HG02840 (cell line): Measurements from ENCODE around the gene COL11A1.
"Not testable (repeated sequence)": the region's sequence is repeated elsewhere in the genome, so short reads cannot be mapped to it uniquely, and the experiment has no call there.

Experiments
- ATAC-seq: cut with Tn5 transposase; IDR thresholded peaks from one replicate; pipeline ENCODE4 v1.9.1; 2021; ENCODE audit warnings: mild to moderate bottlenecking, moderate library complexity, moderate number of reproducible peaks; ENCODE audit not compliant: unreplicated experiment, low FRiP score

COL11A1 gene

DNA sequence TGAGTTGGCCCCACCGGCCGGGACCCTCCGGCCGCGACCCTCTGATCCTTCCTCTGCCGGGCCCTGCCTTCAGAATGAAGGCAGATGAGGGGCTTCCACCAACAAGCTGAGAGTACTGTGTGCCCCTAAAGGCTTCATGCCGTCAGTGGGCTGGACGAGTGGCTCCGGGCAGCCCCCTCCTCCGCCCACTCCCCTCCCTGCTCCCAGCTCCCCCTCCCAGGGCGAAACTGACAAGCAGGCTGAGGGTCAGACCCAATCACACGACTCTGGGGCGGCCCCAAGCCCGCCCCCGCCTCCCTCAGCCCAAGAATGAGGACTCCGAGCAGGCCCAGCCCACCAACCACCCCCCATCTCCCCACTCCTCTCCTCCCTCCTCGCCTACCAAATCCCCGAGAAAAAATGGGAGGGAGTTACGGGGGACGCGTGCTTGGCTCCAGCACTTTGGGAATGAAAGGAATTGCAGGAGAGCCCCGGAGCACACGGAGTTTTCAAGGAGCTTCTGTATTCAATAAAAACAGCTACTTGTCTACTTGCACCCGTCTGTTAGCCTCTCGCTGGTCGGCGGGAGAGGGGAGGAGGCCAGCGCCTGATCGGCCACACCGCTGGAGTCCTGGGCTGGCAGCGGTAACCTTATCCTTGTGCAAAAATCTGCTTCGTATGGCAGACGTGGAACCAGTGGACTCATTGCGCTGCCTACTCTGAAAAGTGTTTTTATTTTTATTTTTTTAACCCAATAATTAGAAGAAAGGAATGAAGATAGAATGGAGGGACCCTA is at the start of gene COL11A1:
Gene COL11A1 (minus strand): TSS at position 147 of the 775 bp plus-strand sequence. CDS start 344 bp downstream, outside the sequence.
- no peak for ATAC-seq

DNA sequence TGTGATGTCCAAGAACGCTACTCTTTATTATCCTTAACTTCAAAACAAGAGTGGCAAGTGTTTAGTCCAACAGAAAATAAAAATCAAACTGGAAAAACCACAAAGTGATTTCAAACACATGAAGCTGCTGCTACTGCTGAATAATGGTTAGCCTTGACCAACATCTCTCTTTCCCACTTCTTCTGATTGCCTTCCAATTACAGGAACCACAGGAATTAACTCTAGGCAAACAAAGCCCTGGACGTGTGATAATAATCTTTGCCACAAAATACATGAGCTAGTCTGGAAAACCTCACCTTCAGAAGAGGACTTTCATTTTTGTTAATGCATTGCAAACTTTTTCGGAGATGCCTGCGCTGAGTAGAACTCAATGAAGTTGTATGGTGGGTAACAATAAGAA is 48.6 kb upstream of the COL11A1 start:
- ATAC-seq = no peak

DNA sequence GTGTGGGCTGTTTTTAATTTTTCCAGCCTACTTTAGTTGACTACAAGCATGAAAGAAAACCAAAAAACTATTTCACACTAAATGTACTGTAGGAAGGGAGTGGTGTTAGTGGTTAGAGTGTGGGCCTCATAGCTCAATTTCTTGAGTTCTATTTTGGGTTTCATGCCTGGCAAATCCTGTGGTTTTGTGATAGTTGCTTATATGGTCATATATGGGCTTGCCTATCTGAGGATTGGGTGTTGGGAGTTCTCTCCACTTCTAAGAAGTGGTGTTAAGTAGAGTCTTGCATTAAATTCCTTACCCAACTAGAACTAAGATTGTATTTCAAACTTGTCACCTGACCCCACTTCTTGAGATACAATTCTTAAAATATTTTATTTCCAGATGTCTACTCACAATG is 37.8 kb upstream of the COL11A1 start:
- ATAC-seq = no peak

DNA sequence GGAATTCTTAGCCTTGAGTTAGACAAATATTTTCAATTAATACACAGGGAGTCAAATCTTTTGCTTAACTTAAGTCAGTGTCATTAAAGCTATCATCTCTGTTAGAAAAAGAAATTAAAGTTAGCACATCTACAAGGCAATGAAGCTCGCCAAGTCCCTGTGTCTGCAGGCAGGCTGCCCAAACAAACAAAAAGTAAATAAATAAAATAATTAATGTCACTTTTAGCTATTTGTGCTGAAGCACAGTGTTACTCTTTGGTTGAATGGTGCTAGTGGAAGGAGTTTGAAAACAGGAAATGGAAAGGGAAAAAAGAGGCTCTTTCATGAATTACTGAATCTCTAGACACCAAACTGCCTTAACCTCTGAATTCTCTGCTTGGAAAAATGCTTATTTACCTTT is 37.1 kb upstream of the COL11A1 start:
- ATAC-seq = no peak

DNA sequence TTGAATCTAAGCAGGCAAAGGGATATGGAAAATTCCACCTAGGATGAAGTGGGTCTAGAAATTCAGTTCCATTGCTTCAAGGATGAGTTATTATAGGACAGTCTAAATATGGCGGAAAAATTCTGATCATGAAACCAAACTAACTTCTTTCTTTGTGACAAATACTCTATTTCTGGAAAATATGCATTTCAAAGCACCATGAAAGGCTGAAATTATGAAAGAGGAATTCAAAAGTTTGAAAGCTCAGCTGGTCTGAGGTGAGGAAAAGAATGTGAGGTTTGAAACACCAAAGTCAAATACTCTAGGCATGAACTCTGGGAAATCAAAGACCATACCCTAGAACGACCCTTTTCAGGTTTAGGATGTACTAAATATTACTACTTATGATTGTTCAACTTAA is 36.4 kb upstream of the COL11A1 start:
- no peak for ATAC-seq

DNA sequence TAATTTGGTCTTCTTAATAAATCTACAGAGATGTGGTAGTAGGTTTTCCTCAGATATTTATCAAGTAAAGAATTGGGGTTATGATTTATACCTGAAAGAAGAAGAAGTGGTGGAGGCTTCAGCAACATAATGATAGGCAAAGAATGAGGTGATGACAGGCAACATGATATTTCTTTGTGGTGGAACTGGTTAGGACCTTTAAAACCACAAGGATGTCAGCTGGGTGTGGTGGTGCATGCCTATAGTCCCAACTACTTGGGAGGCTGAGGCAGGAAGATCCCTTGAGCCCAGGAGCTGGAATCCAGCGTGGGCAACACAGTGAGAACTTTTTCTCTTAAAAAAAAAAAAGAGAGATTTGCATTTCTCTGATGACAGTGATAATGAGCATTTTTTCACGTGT is 34.1 kb upstream of the COL11A1 start:
- ATAC-seq = no peak

DNA sequence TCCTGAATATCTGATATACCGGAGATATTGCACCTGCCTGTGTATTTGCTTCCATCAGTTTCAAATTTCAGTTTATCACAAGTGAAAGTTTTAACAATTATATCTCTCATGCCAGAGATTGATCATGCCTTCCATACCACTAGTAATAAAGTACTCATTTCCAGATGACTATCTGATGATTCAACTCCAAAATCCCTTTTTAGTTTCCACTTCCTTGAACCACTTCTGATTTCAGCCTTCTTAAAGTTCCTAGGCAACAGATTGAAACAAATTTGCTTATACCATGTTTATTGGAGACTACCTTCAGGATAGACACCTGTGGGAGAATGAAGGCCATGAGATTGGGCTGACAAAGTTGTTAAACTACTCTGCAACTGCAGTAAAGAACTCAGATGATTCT is 21.5 kb upstream of the COL11A1 start:
- no peak for ATAC-seq

DNA sequence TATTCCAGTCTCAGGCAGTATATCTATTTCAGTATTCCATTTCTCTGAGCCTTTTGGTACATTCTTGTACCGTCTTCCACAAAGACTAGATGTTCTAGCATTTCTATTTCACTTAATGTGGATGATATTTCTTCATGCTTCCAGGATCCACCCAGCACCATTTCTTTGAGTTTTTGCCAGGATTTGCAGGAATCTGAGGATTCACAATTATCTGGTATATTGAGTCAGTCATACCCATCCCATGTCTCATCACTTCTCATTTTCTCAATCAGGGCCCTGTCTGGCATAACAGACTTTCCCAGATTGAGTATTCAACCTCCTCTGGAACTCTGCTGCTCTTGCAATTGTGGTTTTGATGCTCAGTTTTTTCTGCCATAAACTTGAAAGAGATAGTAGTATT is 20.9 kb upstream of the COL11A1 start:
- ATAC-seq = no peak

DNA sequence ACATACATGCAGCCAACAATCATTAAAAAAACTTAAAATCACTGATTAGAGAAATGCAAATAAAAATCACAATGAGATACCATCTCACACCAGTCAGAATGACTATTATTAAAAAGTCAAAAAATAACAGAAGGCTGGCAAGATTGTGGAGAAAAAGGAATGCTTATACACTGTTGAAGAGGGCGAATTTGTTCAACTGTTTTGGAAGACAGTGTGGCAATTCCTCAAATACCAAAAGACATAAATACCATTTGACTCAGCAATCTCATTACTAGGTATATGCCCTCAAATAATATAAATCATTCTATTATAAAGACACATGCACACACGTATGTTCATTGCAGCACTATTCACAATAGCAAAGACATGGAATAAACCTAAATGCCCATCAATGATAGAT is 19.9 kb upstream of the COL11A1 start:
- ATAC-seq = not testable (repeated sequence)

DNA sequence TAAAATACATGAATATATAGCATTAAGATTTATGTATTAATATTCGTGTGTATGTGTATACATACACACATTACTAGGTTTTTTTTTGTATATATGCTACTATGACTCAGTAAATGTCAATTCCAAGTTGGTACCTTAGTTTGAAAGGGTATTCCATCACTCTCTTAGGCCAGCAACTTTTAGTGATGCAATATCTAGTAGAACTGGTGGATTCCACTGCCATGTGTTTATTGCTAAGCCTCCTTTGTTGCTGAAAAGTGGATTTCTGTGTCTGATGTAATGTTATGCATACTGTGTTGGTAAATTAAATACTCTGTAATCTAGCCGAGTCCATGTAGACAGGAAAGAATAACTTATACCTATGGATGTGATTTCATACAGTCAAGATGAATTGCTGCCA is 16.9 kb upstream of the COL11A1 start:
- no peak for ATAC-seq

DNA sequence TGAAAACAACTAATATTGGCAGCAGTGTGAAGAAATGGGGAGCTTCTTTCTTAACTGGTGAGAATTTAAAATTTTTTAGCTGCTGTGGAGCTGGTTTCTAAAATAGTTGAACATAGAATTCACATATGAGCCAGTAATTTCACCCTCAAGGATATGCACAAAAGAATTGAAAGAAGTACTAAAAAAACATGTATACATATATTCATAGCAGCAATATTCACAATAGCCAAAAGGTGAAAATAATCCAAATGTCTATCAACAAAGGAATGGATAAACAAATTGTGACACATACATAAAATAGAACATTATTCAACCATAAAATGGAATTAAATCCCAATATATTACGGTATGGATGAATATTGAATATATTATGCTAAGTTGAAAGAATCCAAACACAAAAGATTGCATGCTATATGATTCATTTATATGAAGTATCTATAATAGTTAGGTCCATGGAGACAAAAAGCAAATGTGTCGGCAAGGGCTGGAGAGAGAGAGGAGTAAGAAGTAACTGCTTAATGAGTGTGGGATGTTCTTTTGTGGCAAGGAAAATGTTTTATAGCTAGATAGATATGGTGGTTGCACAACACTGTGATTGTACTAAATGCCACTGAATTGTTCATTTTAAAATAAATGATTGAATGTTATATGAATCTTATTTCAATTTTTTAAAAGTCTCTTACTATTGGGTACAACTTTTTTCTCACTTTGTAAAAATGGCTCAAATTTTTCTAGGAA is 14.8 kb upstream of the COL11A1 start:
- ATAC-seq = no peak

DNA sequence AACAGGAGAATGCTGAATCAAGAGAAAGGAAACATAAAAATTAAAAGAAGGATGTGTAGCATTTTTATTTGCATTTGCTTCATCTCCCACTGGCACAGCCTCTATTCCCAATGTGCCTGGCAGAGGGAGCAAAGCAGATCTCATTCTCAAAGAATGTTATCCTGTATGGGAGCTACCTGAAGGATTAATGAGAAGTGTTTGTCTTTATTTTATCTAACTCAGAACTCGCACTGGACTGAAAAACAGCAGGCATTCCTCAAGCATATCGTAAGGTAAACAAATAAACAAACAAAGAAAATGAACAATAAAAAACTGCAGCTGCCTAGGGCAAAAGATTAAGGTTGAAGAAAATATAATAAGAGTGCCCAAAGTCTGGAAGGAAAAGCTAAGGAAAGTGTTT is 12.7 kb upstream of the COL11A1 start:
- no peak for ATAC-seq

DNA sequence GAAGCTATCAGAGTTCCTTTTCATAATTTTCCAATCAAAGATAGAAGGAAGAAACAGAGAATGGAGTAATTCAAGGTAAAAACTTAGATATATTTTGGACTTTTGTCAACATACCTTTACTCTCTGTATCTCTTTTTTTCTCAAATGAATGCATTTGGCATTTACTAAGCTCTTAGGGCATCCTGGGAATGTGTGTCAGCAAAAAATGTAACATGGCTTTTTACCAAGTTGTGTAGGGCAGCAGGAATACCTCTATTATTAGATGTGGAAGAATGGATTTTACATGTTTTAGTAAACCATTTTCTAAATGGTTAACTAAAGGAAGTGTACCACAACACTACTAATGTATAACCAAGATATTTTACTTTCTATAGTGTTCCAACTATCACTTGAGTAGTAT is 4.2 kb upstream of the COL11A1 start:
- ATAC-seq = no peak

DNA sequence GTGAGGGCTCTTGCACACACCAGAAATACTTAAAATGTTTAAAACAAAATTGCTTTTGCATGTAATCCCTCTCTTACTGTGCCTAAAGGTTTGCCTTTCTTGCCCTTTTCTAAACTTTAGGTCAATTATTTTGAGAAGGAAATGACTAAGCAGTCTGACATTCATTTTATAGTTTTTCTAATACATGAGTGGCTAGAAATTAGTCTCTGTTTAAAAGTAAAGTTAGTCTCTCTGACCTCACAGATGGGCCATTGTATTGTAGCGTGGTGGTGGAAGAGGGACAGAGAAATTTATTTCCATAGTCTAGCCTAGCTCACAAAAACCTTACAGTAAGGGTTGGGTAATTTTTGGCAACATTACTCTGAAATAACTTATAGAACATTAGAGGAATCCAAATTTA is 3.6 kb upstream of the COL11A1 start:
- ATAC-seq = no peak

DNA sequence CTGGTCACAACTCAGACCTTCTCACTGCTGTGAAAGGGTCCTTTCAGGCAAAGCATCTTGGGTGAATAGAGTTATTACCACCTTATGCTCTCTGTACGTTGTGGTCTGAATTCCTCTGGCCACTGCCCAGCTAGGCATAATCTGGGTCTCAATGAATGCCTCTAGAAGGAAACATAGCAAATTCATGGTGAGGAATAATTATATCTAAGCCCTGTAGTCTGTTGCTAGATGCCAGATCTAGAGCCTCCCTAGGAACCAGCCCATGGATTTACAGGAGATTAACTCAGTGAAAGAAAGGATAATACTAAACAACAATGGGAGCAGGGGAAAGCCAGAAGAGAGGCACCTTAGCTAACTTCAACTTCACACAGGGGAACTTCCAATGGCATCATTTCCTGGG is 2.4 kb upstream of the COL11A1 start:
- no peak for ATAC-seq

DNA sequence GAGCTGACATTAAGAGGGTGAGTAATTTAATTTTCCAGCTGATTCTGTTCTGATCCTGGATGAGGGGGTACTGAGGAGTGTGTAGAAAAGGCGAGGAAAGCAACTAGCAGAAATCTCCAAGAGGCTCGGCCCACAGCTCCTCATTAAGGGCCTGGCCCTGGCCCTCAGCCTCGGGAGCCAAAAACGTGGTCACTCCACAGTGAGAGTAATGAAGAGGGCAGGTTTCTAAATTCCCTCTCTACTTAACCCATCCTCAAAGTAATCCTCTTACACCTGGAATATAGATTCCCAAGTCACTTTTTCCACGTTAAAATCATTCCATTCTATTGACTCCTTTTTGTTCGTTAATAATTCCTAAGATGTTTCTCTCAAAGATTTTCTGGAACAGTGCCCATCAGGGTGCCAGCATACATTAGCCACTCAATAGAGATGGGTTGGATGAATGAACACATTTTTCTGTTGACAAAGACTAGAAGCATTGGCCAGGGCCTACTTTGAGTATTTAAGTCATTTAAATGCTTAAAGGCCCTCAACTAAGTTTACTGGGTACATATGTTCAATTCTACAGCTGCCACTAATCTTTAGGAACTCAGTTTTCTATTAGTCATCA is 1.1 kb upstream of the COL11A1 start:
- ATAC-seq = no peak

DNA sequence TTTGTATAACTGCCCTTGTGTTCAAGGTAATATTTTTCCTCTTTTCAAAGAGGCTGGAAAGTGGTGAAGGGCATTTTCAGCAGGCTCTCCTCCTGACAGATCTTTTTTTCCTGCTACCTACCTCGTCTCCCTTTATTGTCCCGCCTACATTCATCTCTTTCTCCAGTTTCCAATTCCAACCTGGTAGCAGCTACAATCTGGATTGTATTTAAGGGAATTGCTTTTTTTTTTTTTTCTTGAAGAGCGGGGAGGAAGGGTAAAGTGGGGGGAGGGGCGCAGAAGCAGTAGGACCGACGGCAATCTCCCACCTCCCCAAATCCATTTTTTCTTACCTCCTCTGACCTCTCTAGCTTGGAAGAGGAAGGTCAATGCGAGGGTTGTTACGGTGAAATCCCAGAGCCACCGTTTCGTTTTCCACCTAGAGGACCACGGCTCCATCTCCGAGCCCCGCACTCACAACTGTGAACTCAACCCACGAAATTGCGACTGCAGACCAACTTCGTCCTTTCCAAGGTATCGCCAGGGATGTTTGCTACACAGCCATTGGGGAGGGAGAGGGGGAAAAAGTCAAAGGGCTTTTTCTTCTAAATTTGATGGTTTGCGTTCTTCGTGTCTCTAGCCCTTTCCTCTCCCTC is 464 bp downstream of the COL11A1 start:
- no peak for ATAC-seq

DNA sequence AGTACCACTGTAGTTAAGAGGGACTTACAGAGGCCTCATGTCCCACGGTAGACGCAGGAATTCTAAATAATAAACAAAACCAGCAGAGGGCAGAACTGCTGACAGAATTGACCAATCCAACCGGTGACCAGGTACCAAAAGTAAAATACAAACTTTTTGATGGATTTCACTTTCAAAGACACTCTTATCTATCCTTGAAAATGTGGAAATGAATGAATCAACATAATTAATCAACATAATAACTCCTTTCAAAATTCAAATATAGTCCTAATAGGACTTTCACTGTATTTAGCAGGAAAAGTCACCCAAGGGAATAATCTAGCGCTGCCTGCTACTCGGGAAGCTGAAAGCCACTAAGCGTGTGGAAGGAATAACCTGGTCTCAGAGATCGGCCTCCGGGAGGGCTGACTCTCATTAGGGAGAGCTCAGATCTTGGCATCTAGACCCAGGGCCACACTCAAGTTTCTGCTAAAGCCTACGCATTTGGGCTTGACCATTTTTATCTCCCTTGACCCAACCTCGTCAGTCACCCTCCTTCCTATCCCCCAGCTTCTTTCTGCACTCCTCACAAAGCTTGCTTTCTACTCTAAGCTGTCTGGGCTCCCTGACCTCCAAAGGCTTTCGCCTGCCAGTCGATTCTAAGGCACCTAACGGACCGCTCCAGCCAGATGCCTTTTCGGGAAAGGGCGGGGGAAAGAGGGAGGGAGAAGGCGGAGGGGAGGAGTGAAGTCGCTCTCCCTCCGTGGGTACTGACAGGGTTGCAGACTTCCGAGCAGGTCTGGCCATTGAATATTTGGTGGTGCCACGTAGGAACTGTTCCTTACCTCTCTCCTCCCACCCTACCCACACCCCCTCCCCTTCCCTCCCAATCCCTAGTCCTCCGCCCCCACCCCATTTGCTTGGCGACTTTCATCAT is 1.6 kb downstream of the COL11A1 start:
- no peak for ATAC-seq

DNA sequence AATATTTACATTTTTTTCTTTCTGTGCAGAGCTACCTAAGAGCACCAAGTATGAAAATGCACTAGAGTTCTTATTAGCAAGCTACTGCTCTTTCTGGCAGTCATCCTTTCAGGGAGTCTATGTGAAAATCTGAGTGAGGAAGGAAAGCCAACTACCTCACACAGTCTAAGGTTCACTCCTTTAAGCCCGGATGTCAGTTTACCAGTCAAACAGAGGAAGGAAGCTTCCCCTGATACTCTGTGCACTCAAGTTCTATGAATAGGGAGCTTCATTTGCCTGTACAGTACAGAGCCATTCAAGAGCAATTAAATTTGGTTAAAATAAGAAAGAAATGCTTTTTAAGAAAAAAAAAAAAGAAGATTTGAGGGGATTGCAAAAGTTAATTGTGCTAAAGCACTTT is 6.9 kb downstream of the COL11A1 start:
- ATAC-seq = no peak

DNA sequence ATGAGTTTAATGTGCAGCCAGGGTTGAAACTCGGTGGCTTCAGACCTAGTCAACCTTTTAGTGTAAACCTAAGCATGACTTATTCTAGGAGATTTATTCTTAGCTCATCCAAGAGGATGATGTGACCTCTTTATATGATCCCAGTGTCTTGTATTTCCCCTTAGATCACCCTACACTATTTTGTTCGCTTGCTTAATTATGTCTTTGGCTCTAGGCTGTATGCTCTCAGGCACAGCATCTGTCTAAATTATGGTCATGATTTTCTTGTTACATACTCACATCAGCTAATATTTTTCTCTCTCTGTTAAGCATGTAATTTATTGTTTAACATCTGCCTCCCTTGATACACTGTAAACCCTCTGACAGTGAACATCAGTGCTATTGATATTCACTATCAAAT is 19.1 kb downstream of the COL11A1 start:
- ATAC-seq = no peak
